Glomerular visceral epithelial cell (primary cell): ENCODE data around the gene KCNQ5.

ENCODE experiments used
- DNase-seq: peaks from one replicate; pipeline ENCODE4 v3.0.0-alpha.2; 2016; ENCODE audit errors: extremely low spot score

Gene KCNQ5

GRCh38 chr6:72741083-72741482 is 119.2 kb downstream of the KCNQ5 start:
- no peak for DNase-seq

DNA sequence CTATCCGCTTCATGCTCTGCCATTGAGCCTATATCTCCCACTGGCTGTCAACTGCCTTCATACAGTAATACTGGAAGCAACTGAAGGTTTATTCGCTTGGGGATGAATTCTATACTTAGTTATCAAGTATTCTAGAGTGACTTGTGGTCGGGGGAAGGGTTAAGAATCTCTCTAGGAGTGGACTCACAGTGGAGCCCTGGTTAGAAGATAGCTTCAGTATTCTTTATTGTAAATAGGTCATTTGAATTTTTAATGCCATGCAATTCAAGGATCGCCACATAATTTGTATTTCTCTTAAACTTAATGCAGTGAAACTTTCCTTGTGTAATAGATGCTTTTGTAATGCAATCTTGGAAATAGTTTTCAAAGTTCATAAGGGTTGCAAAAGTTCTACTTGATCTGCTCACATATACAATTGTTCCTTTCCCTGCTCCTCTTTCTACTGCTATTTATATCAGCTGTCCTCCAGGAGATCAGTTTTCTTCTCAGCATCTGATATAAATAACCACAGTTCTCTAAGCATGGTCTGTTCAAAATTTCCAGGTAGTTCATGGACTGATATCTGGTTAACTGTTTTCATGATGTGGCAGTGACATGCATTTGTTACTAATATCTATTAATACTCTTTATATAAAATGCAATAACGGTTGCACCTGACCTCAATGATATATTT is 120.3 kb downstream of the KCNQ5 start:
- no peak for DNase-seq

DNA sequence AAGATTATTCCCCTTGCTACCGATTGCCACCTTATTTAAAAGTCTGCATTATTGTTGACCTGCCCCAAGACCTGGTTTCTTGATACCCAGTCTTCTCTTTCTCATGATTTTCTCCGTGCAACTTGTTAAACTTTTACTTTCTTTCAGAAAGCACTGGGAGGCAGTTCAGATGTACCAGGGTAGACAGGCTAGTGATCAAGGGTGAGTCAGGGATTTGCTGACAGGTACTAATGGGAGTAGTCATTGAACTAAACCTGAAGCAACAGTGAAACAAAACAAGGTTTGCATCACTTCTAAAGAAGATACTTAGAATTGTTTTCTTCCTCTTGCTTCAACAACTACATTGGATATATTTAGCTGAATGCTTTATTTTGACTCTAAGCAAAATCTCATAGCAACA is 124.4 kb downstream of the KCNQ5 start:
- DNase-seq: peak; percentile 58

- peak; percentile 86 for DNase-seq
These were observed 126.9 kb downstream of the KCNQ5 start for GRCh38 chr6:72748759-72749158.

DNA sequence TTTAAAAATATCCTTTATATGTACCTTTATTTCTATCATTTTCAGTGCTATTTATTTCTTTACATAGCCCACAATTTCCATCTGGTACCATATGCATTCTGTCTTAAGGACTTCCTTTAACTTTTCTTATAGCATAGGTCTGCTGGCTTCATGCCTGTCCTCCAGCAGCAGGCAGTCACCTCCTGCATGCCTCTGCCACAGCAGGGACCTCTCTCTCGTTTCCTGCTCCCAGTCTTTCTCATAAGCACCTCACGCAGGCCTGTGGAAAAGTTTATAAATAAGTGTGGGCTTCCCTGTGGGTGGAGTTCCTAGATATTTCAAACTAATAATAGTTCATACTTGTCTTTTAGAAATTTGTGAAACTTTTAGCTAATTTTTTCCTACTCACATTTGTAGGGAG is 133.9 kb downstream of the KCNQ5 start:
- DNase-seq: no peak

- DNase-seq: no peak
These were observed 135.2 kb downstream of the KCNQ5 start for GRCh38 chr6:72757048-72757447.

DNA sequence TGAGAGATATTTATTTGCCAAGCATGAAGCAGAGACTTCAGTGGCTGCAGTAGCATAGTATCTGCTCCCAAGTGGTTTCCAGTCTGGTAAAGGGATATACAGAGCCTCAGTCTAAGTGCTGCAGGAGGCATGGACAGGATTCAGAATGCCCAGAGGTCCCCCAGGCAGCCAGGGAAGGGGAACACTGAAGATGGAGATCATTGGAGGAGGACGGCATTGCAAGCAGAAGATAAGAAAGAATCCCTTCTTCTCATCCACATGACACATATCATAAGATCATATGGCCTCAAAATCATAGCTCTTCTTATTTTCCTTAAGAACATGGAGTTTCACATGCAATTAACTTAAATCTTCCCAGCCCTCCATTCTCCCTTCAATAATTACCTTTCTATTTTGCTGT is 136.1 kb downstream of the KCNQ5 start:
- DNase-seq: no peak

GRCh38 chr6:72758901-72759300 is 137.0 kb downstream of the KCNQ5 start:
- DNase-seq: no peak

DNA sequence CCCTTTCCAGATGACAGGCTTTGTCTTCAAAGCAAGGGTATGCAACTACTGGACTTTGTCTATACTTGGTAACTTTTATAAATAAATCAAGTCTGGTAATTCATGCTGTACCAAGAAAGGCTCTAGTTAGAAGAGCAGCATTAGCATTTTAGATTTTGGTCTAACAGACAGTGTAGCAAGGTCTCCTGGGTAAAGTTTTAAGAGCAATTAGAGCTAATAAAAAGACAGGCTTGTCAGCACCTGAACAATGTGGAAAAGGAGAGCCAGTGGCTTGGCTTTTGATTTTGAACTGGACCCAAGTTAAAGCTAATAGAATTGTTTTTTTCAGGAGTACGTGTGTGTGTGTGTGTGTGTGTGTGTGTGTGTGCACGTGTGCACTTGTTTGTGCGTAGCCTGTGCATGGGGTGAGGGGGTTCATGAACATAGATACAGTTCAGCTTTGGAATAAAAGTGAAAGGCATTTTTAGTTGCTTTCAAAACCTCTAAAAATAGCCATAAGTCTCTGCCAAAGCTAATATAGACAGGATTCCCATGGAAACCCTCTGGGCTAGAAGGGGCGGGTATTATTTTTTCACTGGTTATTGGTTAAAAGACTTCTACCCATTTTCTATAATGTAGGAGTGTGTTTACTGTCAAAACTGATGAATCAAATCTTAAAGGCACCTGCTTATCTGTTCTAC is 138.4 kb downstream of the KCNQ5 start:
- DNase-seq: no peak

DNA sequence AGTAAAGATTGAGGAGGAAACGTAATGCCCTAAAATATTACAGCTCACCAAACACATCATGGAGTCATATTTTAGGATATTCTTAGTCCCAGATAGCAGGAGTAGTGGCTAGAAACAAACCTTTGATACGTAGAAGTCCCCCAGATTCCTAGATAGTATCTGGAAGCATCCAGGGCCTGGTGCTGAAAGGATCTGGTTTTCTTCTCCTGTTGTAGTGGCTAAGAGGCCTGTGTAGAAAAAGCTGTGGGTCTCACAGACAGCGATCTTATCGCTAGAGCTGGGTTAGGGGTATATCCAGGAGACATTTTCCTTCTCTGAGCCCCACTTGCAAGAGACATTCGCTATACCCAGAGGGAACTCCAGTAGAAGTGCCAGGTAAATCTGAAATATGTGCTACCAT is 139.9 kb downstream of the KCNQ5 start:
- no peak for DNase-seq

GRCh38 chr6:72769459-72770125 is 147.7 kb downstream of the KCNQ5 start:
- DNase-seq: no peak

DNA sequence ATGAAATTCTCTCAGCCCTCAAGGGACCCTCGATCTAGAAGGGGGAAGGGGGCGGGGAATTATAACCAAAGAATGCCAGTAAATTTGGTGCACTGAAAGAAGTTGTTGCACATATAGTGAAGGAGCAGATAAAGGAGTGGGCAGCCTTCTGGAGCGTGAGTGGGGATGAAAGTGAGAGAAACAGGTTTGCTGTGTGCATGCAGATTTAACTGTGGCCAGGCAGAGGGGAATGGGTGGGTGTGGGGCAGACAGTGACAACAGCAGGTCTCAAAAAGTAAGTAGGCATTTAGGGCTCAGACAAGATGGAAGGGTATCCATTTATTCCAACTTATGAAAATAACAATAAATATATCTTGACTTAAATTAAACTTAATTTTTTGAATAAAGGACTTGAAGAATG is 149.1 kb downstream of the KCNQ5 start:
- DNase-seq: no peak

DNA sequence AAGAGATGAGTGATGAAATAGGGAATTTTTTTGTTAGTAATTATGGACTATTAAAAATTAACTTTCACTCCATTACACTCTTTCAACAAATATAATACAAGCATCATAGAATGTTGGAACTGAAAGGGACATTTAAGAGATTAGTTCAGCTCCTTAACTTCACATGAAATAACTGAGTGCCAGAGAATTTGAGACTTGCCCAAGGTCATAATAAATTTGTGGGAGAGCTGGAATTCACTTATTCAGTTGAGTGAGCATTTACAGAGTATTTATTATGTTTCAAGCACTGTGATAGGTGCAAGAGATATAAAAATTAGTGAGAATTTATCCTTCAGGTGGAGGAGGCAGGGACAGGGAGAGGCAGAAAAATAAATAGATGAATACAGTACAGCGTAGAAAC is 154.6 kb downstream of the KCNQ5 start:
- no peak for DNase-seq

GRCh38 chr6:72781624-72782023 is 159.8 kb downstream of the KCNQ5 start:
- no peak for DNase-seq

GRCh38 chr6:72783035-72783434 is 161.2 kb downstream of the KCNQ5 start:
- DNase-seq: no peak

- DNase-seq: no peak
These were observed 161.8 kb downstream of the KCNQ5 start for GRCh38 chr6:72783666-72784065.

DNA sequence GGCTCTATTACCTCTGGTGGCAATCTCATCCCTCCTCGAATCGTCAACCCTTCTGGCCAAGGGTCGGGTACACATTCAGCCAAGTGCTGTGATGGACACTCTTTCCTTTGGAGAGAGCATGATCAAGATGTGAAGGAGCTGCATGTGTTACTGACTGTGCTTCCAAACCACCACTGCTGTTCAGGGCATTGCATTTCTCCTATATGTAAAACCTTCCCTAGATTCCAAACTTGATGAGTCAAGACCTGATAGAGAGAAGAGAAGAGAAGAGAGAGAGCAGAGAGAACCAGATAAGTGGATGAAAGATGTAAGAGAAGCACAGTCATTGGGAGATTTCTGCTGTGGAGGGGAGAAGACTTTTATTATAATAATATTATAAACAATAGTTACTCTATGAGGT is 162.2 kb downstream of the KCNQ5 start:
- DNase-seq: no peak

DNA sequence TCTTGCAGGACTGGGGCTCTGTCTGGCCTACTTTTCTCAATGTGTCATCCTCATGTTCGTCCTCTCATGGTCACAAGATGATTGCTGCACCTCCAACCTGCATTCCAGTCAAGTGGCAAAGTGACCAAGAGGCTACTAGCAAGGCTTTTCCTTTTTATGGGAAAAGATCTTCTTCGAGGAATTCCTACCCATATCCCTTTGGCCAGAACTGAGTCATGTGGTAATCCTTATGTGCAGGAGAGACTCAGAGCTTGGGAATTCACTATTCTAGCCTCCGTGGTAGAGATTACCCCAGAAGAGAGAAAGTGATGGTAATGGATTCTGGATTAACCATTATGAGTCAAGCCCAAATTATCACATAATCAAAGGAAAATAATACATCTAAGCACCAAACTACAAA is 162.7 kb downstream of the KCNQ5 start:
- DNase-seq: peak; percentile 40

DNA sequence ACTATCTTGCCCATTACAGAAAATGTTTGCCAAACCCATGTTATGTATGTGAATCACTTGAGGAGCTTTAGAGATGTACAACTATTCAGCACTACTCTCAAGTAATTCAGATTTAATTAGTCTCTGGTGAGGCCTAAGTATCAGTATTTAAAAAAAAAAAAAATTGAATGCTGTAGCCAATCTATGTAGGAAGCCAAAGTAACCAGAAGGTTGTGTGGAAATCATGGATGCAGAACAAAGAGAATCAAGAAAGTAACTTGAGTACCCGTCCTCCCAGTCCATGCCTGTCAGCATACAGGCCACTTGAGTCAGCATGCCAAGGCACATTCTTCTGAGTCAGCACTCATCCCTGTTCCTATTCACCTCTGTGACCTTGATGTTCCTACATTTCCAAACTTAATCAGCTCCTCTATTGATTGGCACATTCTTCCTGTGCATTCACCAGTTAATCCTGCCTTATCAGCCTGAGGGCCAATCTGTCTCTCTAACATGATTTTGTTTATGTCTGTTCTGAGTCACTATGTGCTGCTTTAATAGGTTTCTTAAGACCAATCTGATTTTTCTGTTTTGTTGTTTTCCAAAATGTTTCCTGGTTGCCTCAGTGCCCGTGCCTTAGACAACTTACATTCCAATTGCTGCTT is 165.6 kb downstream of the KCNQ5 start:
- DNase-seq: peak; percentile 64

DNA sequence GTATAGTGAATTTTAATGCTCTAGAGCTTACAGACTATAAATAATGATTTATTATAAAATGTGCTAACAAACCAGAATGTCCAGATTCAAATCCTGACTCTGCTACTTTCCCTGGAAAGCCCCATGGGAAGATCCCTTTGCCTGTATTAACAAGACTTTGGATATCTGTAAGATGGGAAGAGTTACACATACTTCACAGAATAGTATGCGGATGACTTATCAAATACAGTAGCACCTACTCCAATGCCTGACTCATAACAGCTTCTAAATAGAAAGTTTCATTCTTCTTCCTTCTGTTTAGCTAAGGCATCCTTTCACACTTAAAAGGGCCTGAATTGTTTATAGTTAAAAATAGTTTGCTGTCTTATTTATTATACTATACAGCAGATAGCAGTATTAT is 166.3 kb downstream of the KCNQ5 start:
- DNase-seq: peak; percentile 41

DNA sequence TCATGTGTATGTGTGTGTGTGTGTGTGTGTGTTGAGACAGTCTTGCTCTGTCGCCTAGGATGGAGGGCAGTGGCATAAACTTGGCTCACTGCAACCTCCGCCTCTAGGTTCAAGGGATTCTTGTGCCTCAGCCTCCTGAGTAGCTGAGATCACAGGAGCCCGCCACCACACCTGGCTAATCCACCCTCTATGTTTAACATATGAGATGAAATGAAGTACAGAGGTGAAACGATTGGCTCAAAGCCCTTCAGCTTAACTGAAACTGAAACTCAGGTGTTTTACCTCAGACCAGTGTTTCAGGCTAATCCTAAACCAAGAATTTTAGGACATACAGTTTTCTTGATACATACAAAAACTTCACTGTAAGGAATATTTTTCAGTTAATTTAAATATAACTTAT is 167.3 kb downstream of the KCNQ5 start:
- DNase-seq: no peak

- DNase-seq: no peak
These were observed 170.8 kb downstream of the KCNQ5 start for GRCh38 chr6:72792692-72793091.
